Fibroblast of skin of abdomen (primary cell): ENCODE data around the gene BAZ1A.
A peak's percentile ranks its signal among the peaks of the same experiment; 100 is the strongest.
"Not testable (repeated sequence)": the region's sequence is repeated elsewhere in the genome, so short reads cannot be mapped to it uniquely, and the experiment has no call there.

Experiments
- DNase-seq: peaks from one replicate; pipeline ENCODE4 v3.0.0-alpha.2; 2013

The BAZ1A gene

GRCh38 chr14:34857689-34858449, 17.3 kb downstream of the BAZ1A start:
- DNase-seq: no peak

- DNase-seq: no peak
These were observed 22.1 kb downstream of the BAZ1A start for GRCh38 chr14:34853041-34853440.

GRCh38 chr14:34851395-34851794, 23.8 kb downstream of the BAZ1A start:
- peak; percentile 50 for DNase-seq

GRCh38 chr14:34845869-34846268, 29.3 kb downstream of the BAZ1A start:
- no peak for DNase-seq

GRCh38 chr14:34843011-34843554, 32.1 kb downstream of the BAZ1A start:
- peak; percentile 67 for DNase-seq

- DNase-seq: no peak
These were observed 37.3 kb downstream of the BAZ1A start for GRCh38 chr14:34837801-34838322.

- DNase-seq: no peak
These were observed 39.8 kb downstream of the BAZ1A start for GRCh38 chr14:34835312-34835711.

GRCh38 chr14:34833549-34834523, 41.3 kb downstream of the BAZ1A start:
- no peak for DNase-seq

GRCh38 chr14:34826661-34827060, 48.5 kb downstream of the BAZ1A start:
- DNase-seq: peak; percentile 21

GRCh38 chr14:34824826-34825225, 50.3 kb downstream of the BAZ1A start:
- peak; percentile 32 for DNase-seq

- DNase-seq: no peak
These were observed 50.9 kb downstream of the BAZ1A start for GRCh38 chr14:34824256-34824655.

GRCh38 chr14:34817768-34818167, 57.4 kb downstream of the BAZ1A start:
- DNase-seq: no peak

GRCh38 chr14:34810028-34810427, 65.1 kb downstream of the BAZ1A start:
- no peak for DNase-seq

- DNase-seq: no peak
These were observed 68.9 kb downstream of the BAZ1A start for GRCh38 chr14:34806257-34806656.

GRCh38 chr14:34804933-34805332, 70.2 kb downstream of the BAZ1A start:
- no peak for DNase-seq

GRCh38 chr14:34798861-34799260, 76.3 kb downstream of the BAZ1A start:
- DNase-seq: not testable (repeated sequence)

- no peak for DNase-seq
These were observed 77.2 kb downstream of the BAZ1A start for GRCh38 chr14:34797747-34798583.

- DNase-seq: no peak
These were observed 78.3 kb downstream of the BAZ1A start for GRCh38 chr14:34796902-34797301.

GRCh38 chr14:34794941-34795340, 80.2 kb downstream of the BAZ1A start:
- DNase-seq: no peak

GRCh38 chr14:34794217-34794616, 80.9 kb downstream of the BAZ1A start:
- no peak for DNase-seq

- DNase-seq: no peak
These were observed 82.6 kb downstream of the BAZ1A start for GRCh38 chr14:34792598-34792997.
